Adrenal gland (tissue), 12 donors: ENCODE data around the gene GCN1. TPM values are rescaled to one million over a fixed set of nuclear protein-coding genes. Genes with fewer than 3 reads are reported as not detected.
"Not testable (repeated sequence)": the region's sequence is repeated elsewhere in the genome, so short reads cannot be mapped to it uniquely, and the experiment has no call there.

ENCODE experiments used
- DNase-seq, 7 donors: peaks; one replicate each; pipeline ENCODE4 v3.0.0-alpha.2; 2019 to 2020
- H3K27ac ChIP-seq, 5 donors: fragments of 200-600 bp; sonication (generic) in 4 of 5; 1 replicate in 3 of 5; 2 replicates in 2 of 5; pipeline versions ENCODE4 v1.5.1 to v1.8.0; 2016 to 2020; ENCODE audit warnings: mild to moderate bottlenecking in 1 of 5
- H3K27me3 ChIP-seq: fragments of 200-600 bp; 2 replicates; pipeline ENCODE4 v1.8.0; 2021
- H3K36me3 ChIP-seq, 2 donors: fragments of 200-600 bp; replicated peaks in 1 of 2; 1 replicate in 1 of 2; 2 replicates in 1 of 2; pipeline versions ENCODE4 v1.5.1 to v1.8.0; 2018 to 2022
- H3K4me1 ChIP-seq, 2 donors: fragments of 200-600 bp; replicated peaks in 1 of 2; 1 replicate in 1 of 2; 2 replicates in 1 of 2; pipeline versions ENCODE4 v1.5.1 to v1.8.0; 2018 to 2021
- H3K4me3 ChIP-seq, 4 donors: fragments of 200-600 bp; sonication (generic) in 3 of 4; one replicate each; pipeline ENCODE4 v1.5.1; 2016 to 2018
- H3K9me3 ChIP-seq, 3 donors: fragments of 200-600 bp; sonication (generic) in 1 of 3; replicated peaks in 1 of 3; 1 replicate in 2 of 3; 2 replicates in 1 of 3; pipeline versions ENCODE4 v1.5.1 to v1.8.0; 2016 to 2021
- CTCF ChIP-seq, 6 experiments: fragments of 450-650 bp in 4 of 6; fragments of 200-600 bp in 2 of 6; sonication (generic) in 1 of 6; IDR thresholded peaks; 1 replicate in 5 of 6; 2 replicates in 1 of 6; pipeline versions ENCODE4 v1.5.1 to v1.8.0; 2016 to 2021; ENCODE audit warnings: antibody characterized with exemption in 6 of 6, mild to moderate bottlenecking in 2 of 6, moderate library complexity in 1 of 6
- POLR2A ChIP-seq, 2 donors: fragments of 450-650 bp; IDR thresholded peaks; one replicate each; pipeline ENCODE4 v1.6.1; 2017; ENCODE audit warnings: antibody characterized with exemption in 2 of 2, mild to moderate bottlenecking in 2 of 2, moderate library complexity in 1 of 2
- WGBS, 4 donors: extraction: QIAGEN DNeasy Blood & Tissue Kit in 2 of 4; methylation state at CpG; one replicate each; pipeline versions ENCODE4 v1.1.5 to v1.1.7; 2013 to 2017; 5-methylcytosine and 5-hydroxymethylcytosine counted together
- intact Hi-C, 2 donors: fragments of 100-400 bp; cut with DNase I; formaldehyde crosslinking; loops; one replicate each; pipeline versions ENCODE4 v1.14.1 to v1.15.0; 2022 to 2023
- polyA plus RNA-seq, 3 donors: library from polyadenylated mRNA; stranded (reverse); fragments of 200-250 nt in 2 of 3; fragments of 350-450 nt in 1 of 3; fragmentation: Illumina TruSeq in 1 of 3; extraction: RNeasy Lipid Tissue Mini Kit (QIAGEN cat#74804) in 1 of 3; gene quantifications; one replicate each; pipeline ENCODE4 v1.2.3, GENCODE V29; 2013 to 2014
- total RNA-seq, 9 donors: library from RNA; depleted of rRNA in 4 of 9; stranded (reverse); fragments of >200 nt in 4 of 9; fragments of 120-200 nt in 1 of 9; fragmentation: NEBNext Ultra II Directional in 1 of 9; extraction: Animal tissue kit (Norgen Biotek cat#: 25700) in 1 of 9; gene quantifications; one replicate each; pipeline versions ENCODE4 v1.1.0 to v1.2.4, GENCODE V29; 2013 to 2023
- donor health status: healthy with polysubstance abuse.
- donor health status: Bipolar disorder and iron deficiency.
- donor health status: DM: yes; HTN: yes; CAD: no.
- donor health status: DM: no; HTN: no; CAD: no.
- donor health status: DM: no; HTN: no; CAD: no.
- donor health status: DM: yes; HTN: yes; CAD: no.

Gene GCN1
- total and polyA plus RNA-seq, 12 donors, result 22.0 to 98.5 (median 46.5) TPM

- H3K9me3 ChIP-seq, result no peaks in the 10 kb centered on the region
- TF ChIP-seq CTCF (IDR thresholded peaks at IDR 0.05) (no peak), POLR2A (IDR thresholded peaks at IDR 0.05) (peak in 1 of 2 donors; percentile 2)
- H3K4me3 ChIP-seq, result no peak overlapping the region
- peaks cover 75 to 99% of the 10 kb centered on the region in 2 donors for H3K4me1 ChIP-seq
- intact Hi-C loops, result no loop called here
- no peaks in the 10 kb centered on the region for H3K36me3 ChIP-seq
- 50 to 78% (median 59%) methylated on average over 5 to 9 of the region's 9 CpGs for WGBS, 4 donors
- H3K27ac ChIP-seq, result peak overlapping the region; percentile 58 to 97 (median 93)
- no peaks in the 10 kb centered on the region for H3K27me3 ChIP-seq
- no peak for DNase-seq
These were observed 43.7 kb upstream of the GCN1 start for GRCh38 chr12:120238217-120238616.

- intact Hi-C loops, result no loop called here
- peak overlapping the region; percentile 58 to 97 (median 93) for H3K27ac ChIP-seq
- TF ChIP-seq CTCF (IDR thresholded peaks at IDR 0.05) (no peak), POLR2A (IDR thresholded peaks at IDR 0.05) (peak in 1 of 2 donors; percentile 50)
- H3K4me3 ChIP-seq, result no peak overlapping the region
- peak; percentile 77 to 95 (median 94) for DNase-seq
- H3K36me3 ChIP-seq, result no peaks in the 10 kb centered on the region
- no peaks in the 10 kb centered on the region for H3K9me3 ChIP-seq
- H3K27me3 ChIP-seq, result no peaks in the 10 kb centered on the region
- WGBS, 4 donors, result 38 to 48% (median 42%) methylated on average over 9 to 13 of the region's 13 CpGs
- H3K4me1 ChIP-seq, result peaks cover 75 to 99% of the 10 kb centered on the region in 2 donors
These were observed 43.1 kb upstream of the GCN1 start for GRCh38 chr12:120237360-120238171.

- DNase-seq, H3K9me3 ChIP-seq, H3K27me3 ChIP-seq, H3K36me3 ChIP-seq, intact Hi-C loops, H3K4me3 ChIP-seq: not testable (repeated sequence)
- Histone ChIP-seq H3K4me1 (peaks cover 75 to 99% of the 10 kb centered on the region in 2 donors), H3K27ac (peak overlapping the region; percentile 58 to 97 (median 93))
- WGBS, 4 donors, result 83 to 93% (median 89%) methylated on average over 3 of the region's 3 CpGs
These were observed 42.3 kb upstream of the GCN1 start for GRCh38 chr12:120236809-120237208.

- peak in 2 of 7 donors; percentile 63 to 69 for DNase-seq
- intact Hi-C loops, result no loop called here
- Histone ChIP-seq H3K9me3 (no peaks in the 10 kb centered on the region), H3K4me3 (peak overlapping the region in 1 of 4 donors; percentile 2), H3K27ac (peak overlapping the region; percentile 78 to 98 (median 95)), H3K27me3 (no peaks in the 10 kb centered on the region), H3K36me3 (no peaks in the 10 kb centered on the region), H3K4me1 (peaks cover 78 to 99% of the 10 kb centered on the region in 2 donors)
- TF ChIP-seq POLR2A (IDR thresholded peaks at IDR 0.05) (no peak), CTCF (IDR thresholded peaks at IDR 0.05) (peak in 1 of 6 experiments; percentile 11)
- WGBS, 4 donors, result 67 to 76% (median 72%) methylated on average over 13 to 18 of the region's 18 CpGs
These were observed 41.1 kb upstream of the GCN1 start for GRCh38 chr12:120235369-120236323.
